HG02571 (cell line): ENCODE measurements around the gene FRMD4A.
"Not testable (repeated sequence)": the region's sequence is repeated elsewhere in the genome, so short reads cannot be mapped to it uniquely, and the experiment has no call there.

Experiments used
- ATAC-seq: cut with Tn5 transposase; IDR thresholded peaks from one replicate; pipeline ENCODE4 v1.9.1; 2021; ENCODE audit warnings: mild to moderate bottlenecking, moderate library complexity; ENCODE audit not compliant: unreplicated experiment

Gene FRMD4A

DNA sequence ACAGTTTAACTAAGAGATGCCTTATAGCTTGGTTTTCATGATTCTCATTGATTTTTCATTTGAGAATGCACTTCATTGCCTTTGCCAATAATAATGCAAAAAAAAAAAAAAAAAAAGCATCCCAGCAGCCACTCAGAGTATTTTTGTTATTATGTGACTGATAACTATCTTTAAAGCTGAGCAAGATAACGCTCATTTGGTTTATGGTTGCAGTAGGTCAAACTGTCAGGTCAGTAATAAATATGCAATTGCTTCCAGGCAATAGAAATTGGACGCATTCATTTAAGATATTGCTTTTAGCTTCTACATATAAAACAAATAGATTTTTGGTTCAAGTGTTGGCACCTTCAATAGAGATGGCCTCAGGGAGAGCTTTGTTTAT lies 528.8 kb downstream of the FRMD4A start:
- no peak for ATAC-seq

DNA sequence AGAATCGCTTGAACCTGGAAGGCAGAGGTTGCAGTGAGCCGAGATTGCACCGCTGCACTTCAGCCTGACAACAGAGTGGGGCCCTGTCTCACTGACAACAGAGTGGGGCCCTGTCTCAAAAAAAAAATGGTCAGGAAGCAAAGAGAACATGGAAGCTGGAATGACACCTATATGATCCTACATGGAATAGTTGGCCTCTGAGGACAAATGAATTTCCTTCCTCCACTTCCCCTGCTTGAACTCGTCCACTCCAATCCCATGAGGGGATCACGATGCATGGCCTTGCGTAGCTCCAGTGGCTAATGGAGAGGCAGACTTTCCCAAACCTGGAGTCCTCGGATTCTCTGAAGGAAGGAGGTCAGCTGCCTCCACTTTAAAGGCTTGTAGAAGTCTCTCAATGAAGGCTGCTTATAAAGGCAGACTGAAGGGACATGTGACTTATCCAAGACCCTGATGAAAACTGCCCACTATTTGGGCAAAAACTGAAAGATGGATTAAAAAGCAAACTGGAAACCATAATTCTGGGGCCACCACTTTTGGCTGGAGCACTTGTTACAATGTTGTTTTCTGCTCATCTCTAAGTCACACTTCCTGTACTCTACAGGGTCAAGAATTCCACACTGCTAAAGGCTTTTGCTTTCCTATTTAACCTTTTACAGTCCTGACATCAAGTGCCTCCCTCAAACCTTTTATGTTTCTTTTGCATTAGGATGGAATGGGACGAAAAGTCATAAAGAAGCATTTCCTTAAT lies 529.4 kb downstream of the FRMD4A start:
- no peak for ATAC-seq

- no peak for ATAC-seq
Observed at GRCh38 chr10:13797164-13797563, 533.6 kb downstream of the FRMD4A start.

DNA sequence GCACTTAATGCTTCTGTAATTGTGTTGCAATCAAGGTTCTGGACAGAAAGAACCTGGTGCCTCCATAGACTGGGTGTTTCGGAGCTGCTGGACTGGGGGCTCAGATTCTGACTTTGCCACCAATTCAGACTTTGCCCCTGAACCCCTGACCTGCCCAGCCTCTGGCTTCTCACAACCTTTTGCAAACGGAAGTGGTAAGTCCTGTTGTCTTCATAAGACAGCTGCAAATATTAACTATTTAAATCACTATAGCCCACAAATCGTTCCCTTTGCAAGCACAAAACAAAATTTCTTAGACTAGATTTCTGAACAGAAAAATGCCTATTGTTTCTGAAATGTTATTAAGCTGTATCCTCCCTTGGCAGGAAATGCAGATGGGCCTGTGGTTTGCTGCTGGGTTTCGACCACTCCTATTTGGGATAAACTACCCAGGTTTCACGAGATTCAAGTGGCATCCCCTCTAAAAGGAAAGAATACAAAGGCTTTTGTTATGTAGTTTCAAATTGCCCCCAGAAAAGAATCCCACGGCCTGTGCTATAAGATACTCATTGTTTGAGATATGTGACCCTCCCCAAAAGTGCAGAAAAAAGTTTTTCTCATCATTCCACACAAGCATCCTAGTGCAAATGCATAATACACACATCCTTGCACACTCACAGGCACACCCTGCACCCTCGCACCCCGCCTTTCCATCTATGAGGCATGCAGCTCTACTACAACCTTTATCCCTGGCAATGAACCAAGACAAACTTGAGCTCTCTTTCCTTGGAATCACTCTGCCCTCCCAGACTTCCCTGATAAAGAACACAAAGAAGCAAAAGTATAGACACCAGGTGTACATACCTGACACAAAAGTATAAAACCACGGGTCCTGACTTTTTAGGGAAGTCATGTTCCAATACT lies 534.8 kb downstream of the FRMD4A start:
- no peak for ATAC-seq

DNA sequence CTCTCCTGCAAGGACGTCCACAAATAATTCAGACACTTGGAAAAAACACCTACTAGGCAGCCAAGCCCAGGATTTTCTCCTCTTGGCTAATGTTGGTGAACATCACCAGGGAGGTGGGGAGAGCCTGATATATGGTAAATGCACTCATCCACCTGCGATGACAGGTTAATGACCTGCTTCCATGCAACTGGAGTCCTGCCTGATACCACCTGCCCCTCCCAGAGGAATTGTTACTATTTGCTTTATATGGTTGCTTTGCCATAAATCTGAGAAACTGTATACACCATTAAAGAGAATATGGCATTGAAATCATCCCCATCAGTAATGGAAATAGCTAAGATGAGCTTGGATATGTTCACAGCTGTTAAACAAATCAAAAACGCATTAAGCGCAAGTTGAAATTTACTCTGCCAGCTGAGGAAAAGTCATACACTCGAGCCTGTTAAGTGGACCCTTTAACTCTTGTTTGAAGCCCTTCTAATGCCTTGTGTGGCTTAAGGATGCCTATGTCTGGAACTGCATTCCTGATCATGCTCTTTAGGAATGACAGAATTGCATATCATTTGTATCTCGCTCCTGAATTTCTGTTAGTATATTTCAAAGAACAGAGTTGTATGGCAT lies 535.6 kb downstream of the FRMD4A start:
- ATAC-seq, result no peak

DNA sequence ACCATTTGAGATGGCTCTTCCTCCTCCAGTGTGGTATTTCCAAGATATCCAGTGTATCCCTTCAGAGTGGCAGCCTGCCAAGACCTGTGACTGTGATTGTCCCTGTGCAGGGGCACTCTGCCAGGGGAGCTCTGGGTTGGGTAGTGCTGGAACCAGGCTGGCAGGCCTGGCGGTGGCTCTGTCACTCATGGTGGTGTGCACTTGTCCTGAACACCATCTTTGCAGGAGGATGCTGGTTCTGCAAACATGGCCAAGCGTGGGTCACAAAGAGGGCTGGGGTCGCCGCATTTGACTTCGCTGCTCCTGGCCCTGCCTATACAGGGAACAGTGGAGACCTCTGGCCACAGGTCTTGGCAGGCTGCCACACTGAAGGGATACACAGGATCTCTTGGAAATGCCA lies 538.7 kb downstream of the FRMD4A start:
- ATAC-seq, result no peak

GRCh38 chr10:13791483-13791882 lies 539.2 kb downstream of the FRMD4A start:
- no peak for ATAC-seq

DNA sequence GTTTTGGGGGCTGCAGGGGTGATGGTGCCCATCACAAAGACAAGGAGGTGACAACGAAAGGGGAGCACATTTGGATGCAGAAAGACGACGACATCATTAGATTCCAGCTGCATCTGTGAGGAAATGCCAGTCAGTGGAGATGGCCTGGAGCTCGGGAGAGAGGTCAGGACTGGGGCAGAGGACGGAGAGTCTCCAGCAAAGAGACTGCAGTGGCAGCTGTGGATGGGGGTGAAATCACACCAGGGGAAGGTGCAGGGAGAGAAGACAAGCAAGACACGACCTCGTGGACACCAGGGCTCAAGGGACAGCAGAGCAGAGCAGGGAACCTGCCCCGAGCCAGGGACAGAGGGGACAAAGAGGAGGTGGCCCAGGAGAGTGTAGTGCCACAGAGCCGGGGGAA lies 540.5 kb downstream of the FRMD4A start:
- no peak for ATAC-seq

GRCh38 chr10:13789448-13789829 lies 541.3 kb downstream of the FRMD4A start:
- no peak for ATAC-seq

GRCh38 chr10:13788711-13789447 lies 541.8 kb downstream of the FRMD4A start:
- ATAC-seq, result no peak

GRCh38 chr10:13788320-13788600 lies 542.5 kb downstream of the FRMD4A start:
- ATAC-seq, result no peak

GRCh38 chr10:13787015-13787421 lies 543.7 kb downstream of the FRMD4A start:
- ATAC-seq, result peak; percentile 67

DNA sequence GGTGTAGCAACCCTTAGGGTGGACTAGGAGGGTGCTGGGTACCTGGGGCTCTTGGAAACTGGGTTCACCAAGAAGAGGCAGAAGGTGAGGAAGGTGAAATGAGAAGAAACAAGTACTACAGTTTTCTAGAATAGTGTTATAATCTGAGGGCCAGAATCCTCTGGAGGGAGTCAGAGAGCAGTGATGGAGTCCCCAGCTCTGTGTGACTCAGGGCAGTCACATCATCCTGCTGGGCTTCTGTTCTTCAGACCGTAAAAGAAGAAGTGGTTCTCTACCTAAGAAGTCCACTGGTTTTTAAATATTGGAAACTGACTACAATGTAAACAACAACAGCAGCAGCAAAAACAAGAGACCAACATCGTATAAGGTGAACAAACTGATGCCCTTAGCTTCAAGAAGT lies 546.7 kb downstream of the FRMD4A start:
- no peak for ATAC-seq

DNA sequence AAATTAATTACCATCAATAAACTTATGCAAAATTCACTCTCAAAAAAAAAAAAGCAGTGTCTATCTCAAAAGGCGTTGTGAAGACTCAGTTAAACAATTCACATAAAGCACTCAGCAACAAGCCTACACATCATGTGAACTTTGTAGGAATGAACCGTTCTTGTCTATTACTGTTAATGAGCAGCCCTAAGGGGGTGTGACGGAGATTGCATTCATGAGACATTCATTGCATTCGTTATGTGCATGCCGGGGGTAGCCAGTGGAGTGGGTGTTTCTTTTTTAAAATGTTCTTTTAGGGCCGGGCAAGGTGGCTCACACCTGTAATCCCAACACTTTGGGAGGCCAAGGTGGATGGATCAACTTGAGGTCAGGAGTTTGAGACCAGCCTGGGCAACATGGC lies 551.0 kb downstream of the FRMD4A start:
- ATAC-seq, result no peak

GRCh38 chr10:13778693-13778960 lies 552.1 kb downstream of the FRMD4A start:
- ATAC-seq, result not testable (repeated sequence)

DNA sequence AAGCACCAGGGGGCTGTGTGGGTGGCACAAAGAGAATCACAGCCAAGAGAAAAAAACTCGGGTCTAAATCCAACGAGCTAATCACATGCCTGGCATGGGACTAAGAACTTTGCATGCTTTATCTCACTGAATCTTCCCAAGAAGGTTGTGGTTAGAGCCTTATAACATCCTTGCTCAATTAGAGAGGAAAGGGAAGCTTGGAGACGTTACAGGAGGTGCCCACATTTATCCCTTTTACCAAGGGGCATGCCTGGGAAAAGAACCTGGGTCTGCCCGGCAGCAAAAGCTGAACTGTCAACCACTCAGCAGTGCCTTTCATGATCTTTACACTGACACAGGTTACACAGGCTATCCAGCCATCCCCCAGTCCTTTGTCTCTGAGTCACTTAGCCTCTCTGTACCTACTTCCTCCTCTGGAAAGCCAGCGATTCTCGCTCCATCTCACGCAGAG lies 553.8 kb downstream of the FRMD4A start:
- peak; percentile 65 for ATAC-seq

- no peak for ATAC-seq
Observed at GRCh38 chr10:13775786-13776775, 554.6 kb downstream of the FRMD4A start.

- no peak for ATAC-seq
Observed at GRCh38 chr10:13774303-13774893, 556.3 kb downstream of the FRMD4A start.

DNA sequence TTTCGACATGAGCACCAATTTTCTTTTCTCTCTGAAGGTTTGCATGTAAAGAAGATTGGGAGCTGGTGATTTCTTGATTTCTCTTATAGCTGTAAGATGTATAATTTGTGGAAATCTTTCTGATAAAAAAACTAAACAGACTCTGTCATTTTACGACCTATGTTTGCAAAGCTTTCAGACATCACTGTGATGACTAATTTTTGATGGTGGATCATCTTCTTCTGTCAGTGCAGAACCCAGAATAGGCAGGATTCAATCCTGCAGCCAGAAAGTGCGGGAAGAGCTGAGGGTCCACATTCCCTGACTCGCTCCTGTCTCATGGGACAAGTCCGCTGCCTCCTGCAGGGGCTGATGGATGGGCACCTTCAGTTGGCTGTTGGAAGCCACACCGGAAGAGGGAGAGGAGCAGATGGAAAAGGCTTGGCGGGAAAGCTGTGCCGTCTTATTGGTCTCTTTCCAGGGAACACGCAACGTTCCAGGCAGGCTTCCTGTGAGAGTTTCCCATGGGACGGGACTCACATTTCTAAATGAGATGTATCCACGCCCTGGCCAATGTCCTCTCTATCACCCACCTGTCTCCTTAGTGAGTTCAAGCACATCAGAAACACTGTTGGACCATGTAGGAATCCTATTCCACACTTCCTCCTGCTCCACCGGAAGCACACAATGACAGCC lies 557.1 kb downstream of the FRMD4A start:
- ATAC-seq, result no peak
